Erythroblast (primary cell): ENCODE measurements around the gene NKIRAS1.
"Not testable (repeated sequence)": the region's sequence is repeated elsewhere in the genome, so short reads cannot be mapped to it uniquely, and the experiment has no call there.

ENCODE experiments used
- DNase-seq, 2 experiments: peaks; one replicate each; lab custom pipeline; 2025; lab: John Stamatoyannopoulos, UW
- GATA1 ChIP-seq: IDR thresholded peaks from 2 replicates; pipeline ENCODE4 v1.6.1; 2011; ENCODE audit warnings: low read depth, mild to moderate bottlenecking, control low read depth, low read length, moderate library complexity
- POLR2A ChIP-seq: IDR thresholded peaks from 2 replicates; pipeline ENCODE4 v1.6.1; 2011; ENCODE audit warnings: mild to moderate bottlenecking, low read length

The NKIRAS1 gene

GRCh38 chr3:23926246-23926645 is 9.5 kb upstream of the NKIRAS1 start:
- no peak for DNase-seq
- no peak for TF ChIP-seq POLR2A
- no peak for TF ChIP-seq GATA1

- DNase-seq: no peak
- TF ChIP-seq POLR2A (no peak), GATA1 (no peak)
These were observed 7.0 kb upstream of the NKIRAS1 start for GRCh38 chr3:23923786-23924185.

GRCh38 chr3:23921052-23921511 is 4.3 kb upstream of the NKIRAS1 start:
- no peak for TF ChIP-seq GATA1
- peak; percentile 1 for TF ChIP-seq POLR2A
- peak; percentile 16 to 19 for DNase-seq

- peak in 1 of 2 experiments; percentile 25 for DNase-seq
- TF ChIP-seq POLR2A (peak; percentile 45), GATA1 (no peak)
These were observed 3.4 kb upstream of the NKIRAS1 start for GRCh38 chr3:23920151-23920655.

- TF ChIP-seq POLR2A (no peak), GATA1 (no peak)
- DNase-seq: no peak
These were observed 2.8 kb upstream of the NKIRAS1 start for GRCh38 chr3:23919628-23920027.

GRCh38 chr3:23918331-23918730 is 1.5 kb upstream of the NKIRAS1 start:
- peak; percentile 13 to 34 for DNase-seq

- DNase-seq: peak in 1 of 2 experiments; percentile 40
These were observed 1.0 kb upstream of the NKIRAS1 start for GRCh38 chr3:23917679-23918303.

GRCh38 chr3:23916152-23916885 is 471 bp downstream of the NKIRAS1 start:
- TF ChIP-seq GATA1 (no peak), POLR2A (no peak)

GRCh38 chr3:23915537-23916108 is 1.2 kb downstream of the NKIRAS1 start:
- DNase-seq: peak in 1 of 2 experiments; percentile 19
- TF ChIP-seq POLR2A (no peak), GATA1 (no peak)

More at GRCh38 chr3:23916152-23916885, 471 bp downstream of the NKIRAS1 start:
- DNase-seq: no peak

- TF ChIP-seq POLR2A: no peak
- DNase-seq: no peak
These were observed 2.7 kb downstream of the NKIRAS1 start for GRCh38 chr3:23913873-23914743.

GRCh38 chr3:23913182-23913581 is 3.6 kb downstream of the NKIRAS1 start:
- DNase-seq: no peak
- TF ChIP-seq GATA1: no peak
- no peak for TF ChIP-seq POLR2A

GRCh38 chr3:23912335-23912734 is 4.5 kb downstream of the NKIRAS1 start:
- DNase-seq: not testable (repeated sequence)

GRCh38 chr3:23911397-23911796 is 5.4 kb downstream of the NKIRAS1 start:
- TF ChIP-seq GATA1 (no peak), POLR2A (no peak)
- no peak for DNase-seq

- TF ChIP-seq GATA1 (no peak), POLR2A (no peak)
- no peak for DNase-seq
These were observed 7.4 kb downstream of the NKIRAS1 start for GRCh38 chr3:23909341-23909740.
